Activated CD4-positive, alpha-beta T cell treated with anti-CD3 and anti-CD28 coated beads, Interleukin-2, amount 50 U/mL, for 4 hours (primary cell): Measurements from ENCODE around the gene GRAMD2A.

ENCODE experiments used
- DNase-seq, 2 experiments: peaks; one replicate each; pipeline ENCODE4 v3.0.0-alpha.2; 2020

GRAMD2A gene

DNA sequence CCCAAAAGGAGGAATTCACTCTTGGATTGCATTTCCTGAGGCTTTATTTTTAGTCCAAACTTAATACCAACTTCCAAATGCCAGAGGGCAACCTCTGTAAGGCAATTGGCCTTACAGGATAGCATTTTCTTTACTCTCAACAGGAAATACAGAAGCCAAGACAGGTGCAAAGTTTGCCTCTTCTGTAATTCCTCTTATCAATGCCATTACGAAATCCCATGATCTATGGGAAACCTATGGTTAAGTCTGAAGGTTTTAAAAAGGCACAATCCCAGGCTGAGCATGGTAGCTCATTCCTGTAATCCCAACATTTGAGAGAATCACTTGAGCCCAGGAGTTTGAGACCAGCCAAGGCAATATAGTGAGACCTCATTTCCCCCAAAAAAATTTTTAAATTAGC, 18.5 kb upstream of the GRAMD2A start:
- DNase-seq, result no peak

DNA sequence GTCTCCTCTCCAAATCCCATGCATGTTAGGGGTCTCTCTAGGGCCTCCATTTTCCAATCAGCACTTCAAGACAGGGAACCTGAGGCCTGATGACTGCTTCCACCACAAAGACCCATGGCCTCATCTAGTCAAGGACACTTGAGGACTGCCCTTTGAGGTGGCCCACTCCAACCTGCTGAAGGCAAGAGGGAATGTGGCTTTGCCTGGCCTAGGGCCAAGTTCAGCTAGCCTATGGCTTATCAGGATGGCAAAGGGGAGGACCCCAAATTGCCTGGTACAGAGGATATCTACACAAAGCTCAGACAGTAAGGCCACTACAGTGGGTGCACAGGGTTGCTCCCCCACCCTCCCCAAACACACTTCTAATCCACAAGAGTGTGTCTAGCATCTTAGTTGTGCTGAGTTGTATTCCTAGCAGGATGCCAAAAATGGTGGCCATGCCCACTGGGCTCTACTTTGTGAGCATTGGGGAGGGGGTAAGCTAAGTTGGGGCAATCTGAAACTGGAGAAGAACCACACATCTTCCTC, 10.0 kb upstream of the GRAMD2A start:
- DNase-seq, result no peak

DNA sequence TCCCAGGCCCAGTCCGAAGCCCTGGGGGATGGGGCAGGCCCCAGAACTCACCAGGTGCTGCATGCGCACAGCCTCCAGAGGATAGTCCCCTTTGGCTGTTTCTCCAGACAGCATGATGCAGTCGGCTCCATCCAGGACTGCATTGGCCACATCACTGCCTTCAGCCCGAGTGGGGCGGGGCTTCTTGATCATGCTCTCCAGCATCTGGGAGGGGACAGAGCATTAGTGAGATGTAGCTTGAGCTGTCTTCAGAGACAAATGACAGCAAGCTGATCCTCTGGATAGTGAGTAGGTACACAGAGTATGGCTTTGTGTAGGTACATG, 9.1 kb upstream of the GRAMD2A start:
- no peak for DNase-seq

DNA sequence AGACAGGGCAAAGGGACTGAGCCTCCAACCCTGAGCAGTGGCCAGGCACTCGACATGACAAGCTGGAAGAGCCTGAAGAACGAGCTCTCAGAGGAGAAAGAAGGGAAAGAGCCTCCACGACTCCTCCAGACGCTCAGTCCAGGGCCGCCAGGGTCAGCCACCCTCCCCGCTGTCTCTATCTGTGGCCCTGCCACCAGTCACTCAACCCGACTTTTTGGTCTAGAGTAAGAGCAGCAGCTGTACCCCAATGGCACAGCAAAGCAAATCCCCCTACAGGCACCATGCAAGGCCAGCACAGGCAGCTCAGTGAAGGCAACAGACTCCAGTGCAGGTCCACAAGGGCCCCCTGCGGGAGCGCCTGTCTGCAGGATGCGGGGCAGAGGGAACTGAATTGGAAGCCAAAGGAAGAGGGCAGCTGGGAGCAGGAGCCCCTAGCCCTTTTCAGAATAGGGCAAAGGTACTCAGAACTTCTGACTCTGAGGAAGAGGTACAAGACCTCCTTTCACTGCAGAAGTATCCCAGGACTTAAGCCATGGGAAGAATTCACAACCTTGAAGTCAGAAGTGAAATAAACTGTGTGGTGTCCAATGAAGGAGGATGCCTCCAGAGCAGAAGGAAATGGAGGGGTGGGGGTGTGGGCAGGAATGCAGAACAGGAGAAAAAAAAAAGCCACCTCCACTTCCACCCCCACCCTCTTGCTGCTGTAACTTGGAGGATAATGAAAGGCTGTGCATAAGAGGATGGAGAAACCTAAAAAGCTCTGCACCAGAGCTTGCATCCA, 8.5 kb upstream of the GRAMD2A start:
- no peak for DNase-seq

DNA sequence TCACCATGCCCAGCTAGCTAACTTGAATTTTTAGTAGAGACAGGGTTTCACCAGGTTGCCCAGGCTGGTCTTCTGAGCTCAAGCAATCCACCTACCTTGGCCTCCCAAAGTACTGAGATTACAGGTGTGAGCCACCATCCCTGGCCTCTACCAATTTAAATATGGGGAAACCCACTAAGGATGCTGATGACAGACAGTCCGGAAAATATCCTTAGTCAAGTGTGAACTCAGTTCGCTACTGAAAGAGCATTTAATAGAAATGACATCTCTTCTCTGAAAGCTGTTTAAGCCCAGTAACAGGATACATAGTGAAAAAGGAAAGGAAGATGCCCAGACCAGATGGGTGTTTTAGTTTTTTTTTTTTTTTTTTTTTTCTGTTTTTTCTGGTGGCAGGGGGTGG, 7.7 kb upstream of the GRAMD2A start:
- no peak for DNase-seq

DNA sequence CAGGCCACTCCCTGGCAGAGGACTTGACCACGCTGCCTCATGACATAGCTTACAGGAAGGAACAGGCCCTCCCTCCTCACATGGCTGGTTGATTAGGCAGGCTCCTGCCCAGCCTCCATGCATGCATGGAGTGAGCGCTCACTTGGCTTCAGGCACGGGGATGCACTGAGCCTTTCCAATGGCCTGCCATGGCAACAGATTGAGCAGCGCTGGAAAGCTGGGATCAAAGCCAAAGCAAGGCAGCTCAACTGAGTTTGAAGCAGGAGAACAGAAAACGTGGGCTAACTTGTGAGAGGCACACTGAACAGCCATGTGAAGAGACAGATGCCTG, 5.9 kb upstream of the GRAMD2A start:
- no peak for DNase-seq

DNA sequence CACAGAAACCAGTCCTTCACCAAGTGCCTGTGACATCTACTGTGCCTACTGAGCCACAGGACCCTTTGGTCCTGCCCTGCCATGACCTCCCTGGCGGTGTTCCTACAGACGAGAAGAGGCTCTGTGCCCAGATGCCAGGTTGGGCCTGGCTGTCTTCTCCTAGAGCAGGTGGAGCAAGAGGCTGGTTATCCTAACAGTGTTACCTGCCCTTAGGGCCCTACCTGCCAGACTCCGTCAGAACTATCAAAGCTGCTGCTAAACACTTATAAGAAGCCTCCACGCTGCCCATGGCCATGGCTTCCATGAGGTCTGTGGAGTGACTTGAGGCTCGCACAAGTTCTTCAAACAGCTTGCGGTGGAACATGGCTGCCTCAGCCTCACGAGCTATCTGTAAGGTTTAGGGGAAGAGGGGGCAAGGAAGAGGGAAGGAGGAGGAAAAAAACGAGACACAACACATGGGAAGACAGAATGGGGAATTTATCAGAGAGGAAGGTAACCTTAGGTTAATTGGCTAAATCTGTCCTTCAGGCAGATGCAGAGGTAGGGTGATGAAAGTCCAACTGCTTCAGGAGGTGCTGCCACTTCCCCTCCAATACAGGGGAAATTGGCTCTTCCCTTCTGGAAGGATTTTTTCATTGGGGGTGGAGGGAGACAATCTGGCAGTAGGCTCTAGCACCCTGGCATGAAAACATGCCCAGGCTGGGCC, 5.4 kb upstream of the GRAMD2A start:
- no peak for DNase-seq

DNA sequence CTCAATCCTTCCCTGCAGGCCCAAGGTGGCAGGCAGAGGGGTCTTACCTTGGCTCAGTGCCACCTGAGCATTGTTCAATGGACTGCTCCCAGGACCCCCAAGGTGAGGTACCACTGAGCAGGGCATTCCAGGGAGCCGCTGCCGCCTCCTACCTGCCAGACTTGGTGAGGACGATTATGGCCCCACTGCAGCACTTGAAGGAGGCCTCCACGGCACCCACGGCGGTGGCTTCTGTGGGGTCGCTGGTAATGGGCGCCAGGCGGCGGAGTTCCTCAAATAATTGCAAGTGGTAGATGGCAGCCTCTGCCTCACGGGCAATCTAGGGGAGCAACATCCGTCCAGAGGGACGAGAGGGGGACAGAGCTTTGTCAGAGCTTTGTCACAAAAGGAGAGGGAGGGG, 4.7 kb upstream of the GRAMD2A start:
- no peak for DNase-seq

DNA sequence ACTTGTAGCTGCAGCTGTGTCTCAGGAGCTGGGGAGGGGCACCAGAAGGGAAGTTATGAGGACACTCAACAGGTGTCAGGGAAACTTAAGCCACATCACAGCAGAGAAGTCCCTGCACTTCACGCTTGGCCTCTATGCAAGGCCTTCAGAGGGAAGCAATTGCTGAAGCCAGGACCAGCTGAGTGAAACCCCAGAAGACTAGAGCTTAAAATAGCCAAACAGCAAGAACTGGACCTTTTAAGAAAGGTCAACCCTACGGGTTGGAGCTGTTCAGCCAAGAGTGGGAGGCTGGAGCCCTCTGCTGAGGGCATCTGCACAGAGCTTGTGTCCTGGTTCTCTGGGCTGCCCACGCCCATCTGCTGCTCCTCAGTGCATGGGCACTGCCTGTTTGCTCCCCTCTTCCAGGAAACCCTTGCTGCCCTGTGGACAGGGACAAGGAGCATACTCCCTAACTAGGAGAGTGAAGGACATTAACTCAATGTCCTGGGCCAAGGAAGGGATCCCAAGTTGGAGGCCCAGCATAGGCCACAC, 3.9 kb upstream of the GRAMD2A start:
- DNase-seq, result no peak

DNA sequence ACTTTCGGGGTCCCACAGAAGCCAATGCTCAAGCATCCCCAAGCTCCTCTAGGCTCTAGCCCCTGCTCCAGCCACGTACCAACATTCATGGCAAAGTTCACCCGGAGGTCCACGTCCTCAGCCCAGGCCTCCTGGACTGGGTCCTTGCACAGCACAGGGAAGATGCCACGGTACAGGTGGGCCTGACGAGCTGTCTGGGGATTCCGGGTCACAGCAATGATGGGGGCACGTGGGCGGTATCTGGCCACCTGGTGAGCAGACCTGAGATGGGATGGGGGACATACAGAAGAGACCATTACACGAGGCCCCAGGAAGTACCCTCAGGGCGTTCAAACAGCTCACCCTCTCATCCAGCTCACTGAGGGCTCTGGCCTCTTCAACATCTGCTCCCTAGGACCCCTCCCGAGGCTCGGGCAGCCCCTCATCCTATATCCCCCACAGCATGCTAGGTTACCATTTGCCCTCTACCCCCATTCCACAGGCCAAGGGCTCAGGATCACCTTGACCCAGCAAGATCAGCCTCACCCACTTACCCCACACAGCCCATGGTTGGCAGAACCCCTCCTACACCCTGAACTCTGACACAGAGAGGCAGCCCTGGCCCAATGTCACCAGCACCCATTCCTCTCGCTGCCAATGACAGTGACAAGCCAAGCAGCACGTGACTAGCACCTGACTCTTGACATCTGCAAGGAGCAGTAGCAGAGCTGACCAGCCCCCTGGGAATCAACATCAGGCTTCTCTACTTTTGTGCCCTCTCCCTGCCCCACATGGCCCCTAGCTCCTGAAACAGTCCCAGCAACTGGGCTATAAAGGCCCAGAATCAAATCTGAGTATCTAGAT, 3.0 kb upstream of the GRAMD2A start:
- no peak for DNase-seq

DNA sequence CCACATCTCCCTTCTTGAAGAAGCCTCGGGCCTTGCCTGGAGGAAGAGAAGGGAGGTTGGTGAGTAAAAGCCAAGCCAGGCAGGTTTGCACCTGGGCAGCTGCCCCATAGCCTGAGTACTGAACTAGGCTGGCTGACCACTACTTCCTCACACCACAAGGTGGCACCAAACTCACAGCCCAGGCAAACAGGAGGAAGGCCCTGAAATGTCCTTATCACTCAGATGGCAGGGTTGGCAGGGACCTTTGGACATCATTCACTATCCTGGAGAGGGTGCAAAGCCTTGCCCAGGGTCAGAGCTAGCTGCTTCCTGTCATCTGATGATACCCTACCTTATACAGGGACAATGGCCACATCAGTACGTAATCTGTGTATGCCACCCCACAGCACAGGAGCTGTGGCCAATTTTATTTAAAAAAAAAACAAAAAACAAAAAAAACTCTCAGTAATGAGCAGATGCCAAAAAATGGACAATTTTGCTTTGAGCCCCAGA, 2.2 kb upstream of the GRAMD2A start:
- peak; percentile 62 to 70 for DNase-seq

DNA sequence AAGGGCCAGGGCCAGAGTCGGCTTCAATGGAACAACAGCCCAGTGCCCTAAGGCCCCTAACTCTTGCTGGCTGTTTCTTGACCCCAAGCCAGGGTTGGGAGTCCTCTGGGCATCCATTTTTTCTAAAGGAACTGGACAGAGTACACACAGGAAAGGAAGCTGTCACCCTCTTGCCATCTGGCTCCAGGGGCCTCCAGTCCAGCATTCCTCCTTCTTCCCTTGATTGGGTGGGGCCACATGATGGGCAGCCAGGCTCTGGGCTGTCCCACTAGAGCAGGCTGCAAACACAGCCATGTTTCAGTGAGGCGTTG, 1.6 kb upstream of the GRAMD2A start:
- no peak for DNase-seq

DNA sequence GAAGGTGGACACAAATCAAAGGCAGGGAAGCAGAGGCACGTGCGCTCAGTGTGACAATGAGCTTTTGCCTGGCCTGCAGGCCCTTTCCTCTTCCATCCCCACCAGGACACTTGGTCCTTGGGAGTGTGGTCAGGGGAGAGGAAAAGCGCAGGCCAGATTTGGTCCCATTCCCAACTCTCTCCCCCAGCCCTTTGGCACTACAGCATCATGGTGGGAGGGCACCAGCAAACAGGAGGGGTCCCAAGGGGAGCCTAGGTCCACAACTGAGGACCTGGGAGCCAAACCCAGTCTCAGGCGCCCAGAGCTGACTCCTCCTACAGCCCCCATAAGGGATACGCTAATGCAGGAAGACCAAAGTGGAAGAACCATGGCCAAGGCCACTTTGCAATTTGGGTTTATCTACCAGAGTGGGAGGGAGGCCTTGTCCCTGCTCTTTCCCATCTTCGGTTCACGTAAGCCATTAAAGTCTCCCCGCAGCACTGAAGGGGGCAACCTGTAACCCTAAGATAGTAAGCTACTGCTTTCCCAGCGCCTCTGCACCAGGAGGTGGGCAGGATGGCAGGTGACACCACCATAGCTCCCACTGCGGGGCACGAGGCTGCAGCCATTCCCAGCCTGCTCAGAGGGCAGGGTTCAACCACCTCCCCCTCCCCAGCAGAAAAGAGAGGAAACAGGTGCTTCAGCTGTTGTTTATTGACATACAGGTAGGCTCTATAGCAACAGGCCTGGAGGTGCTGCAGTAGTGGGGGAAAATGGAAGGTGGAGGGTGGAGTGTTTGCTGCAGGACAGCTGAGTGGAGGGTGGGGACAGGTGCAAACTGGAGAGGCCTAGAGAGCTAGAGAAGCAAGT, 993 bp upstream of the GRAMD2A start:
- no peak for DNase-seq

DNA sequence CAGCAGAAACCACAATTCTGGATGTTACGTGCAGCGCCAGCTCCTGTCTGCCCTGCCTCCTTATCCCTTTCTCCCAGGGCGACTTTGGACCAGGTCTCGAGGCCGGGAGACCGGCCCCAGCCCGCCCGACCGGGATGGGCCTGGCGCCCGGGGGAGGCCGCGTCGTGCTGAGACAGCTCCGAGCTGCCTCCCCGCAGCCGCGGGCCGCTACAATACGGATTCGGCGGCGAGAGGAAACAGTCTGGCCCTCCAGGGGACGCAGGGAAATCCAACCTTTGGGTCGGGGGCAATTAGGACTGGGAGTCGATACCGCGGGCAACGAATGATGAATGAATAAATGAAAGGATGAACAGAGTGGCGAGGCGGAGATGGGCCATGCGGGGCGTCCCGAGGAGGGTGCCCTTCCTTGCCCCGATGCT, 537 bp downstream of the GRAMD2A start:
- no peak for DNase-seq

DNA sequence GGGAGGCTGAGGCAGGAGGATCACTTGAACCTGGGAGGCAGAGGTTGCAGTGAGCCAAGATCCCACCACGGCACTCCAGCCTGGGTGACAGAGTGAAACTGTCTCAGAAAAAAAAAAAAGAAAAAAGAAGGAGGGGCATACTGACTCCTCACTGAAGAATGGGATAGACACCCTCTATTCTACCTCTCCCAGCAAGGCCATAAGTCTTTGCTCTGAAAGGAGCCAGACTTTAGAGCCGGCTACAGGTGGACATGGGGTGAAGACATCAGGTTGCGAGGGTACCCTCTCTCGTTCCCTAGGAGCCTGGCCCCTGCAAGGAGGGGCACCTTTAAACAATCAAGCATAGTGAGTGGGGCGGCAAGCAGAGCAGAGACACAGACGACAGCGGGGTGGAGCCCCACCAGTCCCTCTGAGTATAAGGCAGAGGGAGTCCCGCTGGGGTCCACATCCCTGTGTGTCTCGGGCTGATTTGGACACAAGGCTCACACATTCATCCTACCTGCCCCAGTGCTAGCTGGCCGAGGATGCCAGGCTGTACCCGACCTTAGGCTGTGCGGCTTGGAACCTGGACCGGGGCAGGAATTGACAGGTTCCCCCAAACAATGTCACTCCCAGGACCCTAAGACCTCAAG, 1.1 kb downstream of the GRAMD2A start:
- DNase-seq, result no peak

DNA sequence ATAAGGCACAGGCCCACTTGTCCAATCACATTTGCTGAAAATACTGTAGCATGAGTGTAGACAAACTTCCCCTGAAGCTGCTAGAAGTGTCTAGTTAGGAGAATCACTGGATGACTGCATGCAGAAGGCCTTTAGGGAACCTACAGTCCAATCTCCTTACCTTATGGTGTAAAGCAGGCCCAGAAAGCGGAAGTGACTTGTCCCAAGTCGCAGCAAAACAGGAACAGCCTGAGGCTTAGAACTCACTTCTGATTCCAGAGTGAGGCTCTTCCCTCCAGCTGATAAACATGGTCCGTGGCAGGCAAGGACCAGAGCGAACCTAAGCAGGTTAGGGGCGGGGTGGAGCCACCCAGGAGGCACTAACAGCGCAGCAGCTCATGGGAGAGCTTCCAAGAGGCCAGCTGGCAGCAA, 2.5 kb downstream of the GRAMD2A start:
- DNase-seq, result no peak

DNA sequence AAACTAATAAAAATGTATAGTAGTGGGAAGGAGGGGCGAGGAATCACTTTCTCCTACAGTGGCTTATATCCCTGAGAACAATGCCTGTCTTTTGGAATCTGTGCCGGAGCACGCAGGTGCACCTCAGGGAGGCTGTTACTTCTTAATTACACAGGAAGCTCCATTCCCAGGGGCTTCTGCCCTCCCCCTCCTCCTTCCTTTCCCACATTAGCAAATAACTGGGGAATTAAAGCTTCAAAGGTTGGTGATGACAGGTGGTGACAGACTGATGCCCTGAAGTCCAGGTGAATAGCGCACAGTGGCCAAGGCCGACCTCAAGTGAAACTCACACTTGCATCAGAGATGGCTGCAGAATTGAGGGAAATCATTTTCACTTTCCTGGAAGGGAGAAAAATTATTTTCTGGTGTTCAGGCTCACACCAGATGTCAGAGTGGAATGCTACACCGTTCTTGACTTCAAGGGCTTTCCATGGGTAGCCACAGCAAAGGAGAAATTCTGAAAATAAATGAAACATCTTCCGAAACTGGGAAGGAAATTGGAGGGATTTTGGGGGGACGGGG, 3.7 kb downstream of the GRAMD2A start:
- no peak for DNase-seq

DNA sequence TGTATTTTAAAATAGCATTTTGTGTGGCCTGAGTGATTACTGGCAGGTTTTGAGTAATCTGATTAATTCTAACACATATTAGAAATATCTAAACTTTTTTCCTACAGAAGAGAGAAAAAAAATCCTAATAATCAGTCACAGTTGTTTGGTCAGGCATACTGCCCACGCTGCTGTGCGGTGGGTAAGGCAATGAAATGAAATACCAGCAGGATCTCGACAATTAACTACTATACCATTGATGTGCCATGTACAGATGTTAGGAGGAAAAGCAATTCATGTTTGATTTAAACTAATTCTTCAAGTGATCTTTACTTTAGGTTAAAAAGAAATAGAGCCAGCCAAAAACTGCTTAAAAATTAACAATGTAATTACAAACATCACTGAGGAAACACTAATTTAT, 5.2 kb downstream of the GRAMD2A start:
- no peak for DNase-seq

DNA sequence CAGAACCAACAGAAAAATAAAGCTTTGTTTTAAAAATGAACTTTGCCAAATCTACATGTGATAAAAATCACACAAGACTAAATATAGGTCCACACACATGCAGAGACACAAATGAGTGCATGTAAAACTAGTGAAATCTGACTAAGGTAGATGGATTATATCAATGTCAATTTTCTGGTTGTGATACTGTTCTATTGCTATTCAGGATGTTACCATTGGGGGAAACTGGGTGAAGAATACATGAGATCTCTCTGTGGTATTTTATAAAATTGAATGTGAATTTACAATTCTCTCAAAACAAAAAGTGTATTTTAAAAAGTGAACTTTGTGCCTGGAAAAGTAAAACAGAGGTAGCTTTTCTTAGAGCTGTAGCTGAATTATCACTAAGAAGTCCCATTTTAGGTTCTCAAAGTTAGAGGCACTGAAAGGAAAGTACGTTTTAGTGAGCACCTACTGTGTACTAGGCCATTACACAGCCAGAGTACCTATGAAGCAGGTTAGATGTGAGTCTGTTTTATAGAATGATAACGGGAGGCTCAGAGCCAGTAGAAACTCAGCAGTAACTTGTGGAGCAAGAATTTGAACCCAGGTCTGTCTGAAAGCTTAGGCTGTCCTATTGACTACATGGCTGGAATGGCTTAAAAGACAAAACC, 8.2 kb downstream of the GRAMD2A start:
- no peak for DNase-seq

DNA sequence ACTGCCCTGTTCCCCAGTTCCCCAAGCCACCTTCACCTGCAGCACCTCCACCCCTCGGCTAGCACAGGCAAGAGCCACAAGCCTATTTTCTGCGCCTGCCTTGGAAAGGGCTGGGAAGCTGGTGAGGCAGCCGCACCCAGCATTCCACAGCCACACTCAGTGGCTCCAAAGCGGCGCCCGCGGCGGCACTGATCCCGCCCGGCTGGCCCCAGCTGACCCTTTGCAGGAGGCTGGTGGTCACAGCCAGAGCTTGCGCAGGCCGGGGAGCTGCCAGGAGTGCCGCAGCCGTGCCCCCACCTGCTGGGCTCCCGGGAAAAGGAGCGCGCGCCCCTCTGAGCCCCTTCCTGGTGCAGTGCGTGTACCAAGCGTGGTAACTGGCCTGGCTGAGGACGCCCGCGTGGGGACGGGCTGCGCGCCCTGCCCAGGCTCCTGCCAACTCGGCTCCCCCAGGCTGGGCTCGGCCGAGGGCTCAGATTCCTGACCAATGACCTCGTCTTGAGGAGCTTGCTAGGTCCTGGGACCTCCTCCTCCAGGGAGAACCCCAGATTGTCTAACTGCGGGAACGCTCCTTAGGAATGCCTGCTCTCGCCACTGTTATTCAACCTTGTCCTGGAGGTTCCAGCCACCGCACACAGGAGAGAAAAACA, 13.3 kb downstream of the GRAMD2A start:
- no peak for DNase-seq

DNA sequence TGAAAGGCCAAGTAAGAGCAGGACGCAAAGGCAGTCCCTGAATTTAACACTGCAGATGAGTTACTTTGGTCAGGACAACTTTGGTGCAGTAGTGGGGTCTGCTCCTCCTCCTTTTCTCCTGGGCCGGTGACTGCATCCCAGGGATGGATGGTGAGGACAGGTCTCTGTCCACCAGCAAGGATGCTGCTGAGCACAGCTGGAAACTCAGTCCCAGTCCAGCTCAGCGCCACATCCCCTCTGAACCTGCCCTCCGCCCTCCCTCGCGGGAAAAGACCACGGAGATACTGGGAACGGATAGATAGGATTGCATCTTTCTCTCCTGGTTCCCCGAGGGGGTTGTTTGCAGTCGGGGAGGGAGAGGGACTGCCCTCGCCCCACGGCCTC, 13.8 kb downstream of the GRAMD2A start:
- DNase-seq, result no peak
